ENCODE results near the gene MSH4.
"Not testable (repeated sequence)": the region's sequence is repeated elsewhere in the genome, so short reads cannot be mapped to it uniquely, and the experiment has no call there.

Gene MSH4

GRCh38 chr1:75785983-75786853 lies 10.5 kb upstream of the MSH4 start, which contains the start of gene RABGGTB:
Gene RABGGTB, plus strand, starts transcription at chr1:75786256. Its CDS starts 16 bp downstream, at chr1:75786272.
- Mint-ChIP-seq H3K36me3 (peaks cover 14% of the 10 kb centered on the region), H3K4me3 (peak within 1 kb of the TSS; percentile 99), H3K4me1 (peaks cover 36% of the 10 kb centered on the region), H3K9me3 (no peaks in the 10 kb centered on the region), H3K27me3 (no peaks in the 10 kb centered on the region), H3K27ac (peak within 1 kb of the TSS; percentile 94)
- DNase-seq (ENCODE audit: low spot score in 2 of 2) (peak; percentile 94 to 96), ATAC-seq (ENCODE audit: low read depth) (peak; percentile 81)

DNA sequence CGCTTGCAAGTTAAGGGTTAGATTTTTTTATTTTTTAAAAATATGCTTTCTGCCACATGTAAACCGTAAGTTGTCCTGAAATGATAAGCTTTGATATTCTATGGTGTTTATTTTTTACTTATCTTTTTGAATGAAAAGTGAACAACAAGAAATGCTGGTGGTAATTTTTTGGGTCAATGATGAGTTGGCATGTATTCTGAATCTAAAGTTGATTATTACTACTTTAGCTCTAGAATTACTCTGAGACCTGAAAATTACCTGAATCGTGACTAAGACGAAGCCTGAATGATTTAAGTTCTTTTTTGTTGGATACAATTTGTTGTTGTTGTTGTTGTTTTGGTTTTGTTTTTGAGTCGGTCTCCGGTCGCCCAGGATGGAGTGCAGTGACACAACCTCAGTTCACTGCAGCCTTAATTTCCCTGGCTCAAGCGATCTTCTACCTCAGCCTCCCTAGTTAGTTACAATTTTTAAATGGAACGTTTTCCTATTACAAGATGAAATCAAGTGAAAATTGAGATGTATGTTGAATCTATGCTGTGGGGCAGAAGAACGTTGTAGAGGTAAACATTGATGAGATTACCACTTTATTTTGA lies 9.7 kb upstream of the MSH4 start:
- H3K27me3 Mint-ChIP-seq: no peaks in the 10 kb centered on the region
- peaks cover 18% of the 10 kb centered on the region for H3K36me3 Mint-ChIP-seq
- H3K9me3 Mint-ChIP-seq: no peaks in the 10 kb centered on the region
- H3K4me1 Mint-ChIP-seq: peaks cover 35% of the 10 kb centered on the region
- DNase-seq (ENCODE audit: low spot score in 2 of 2) (no peak), ATAC-seq (ENCODE audit: low read depth) (no peak)
- peak overlapping the region; percentile 99 for H3K4me3 Mint-ChIP-seq
- peak overlapping the region; percentile 94 for H3K27ac Mint-ChIP-seq

DNA sequence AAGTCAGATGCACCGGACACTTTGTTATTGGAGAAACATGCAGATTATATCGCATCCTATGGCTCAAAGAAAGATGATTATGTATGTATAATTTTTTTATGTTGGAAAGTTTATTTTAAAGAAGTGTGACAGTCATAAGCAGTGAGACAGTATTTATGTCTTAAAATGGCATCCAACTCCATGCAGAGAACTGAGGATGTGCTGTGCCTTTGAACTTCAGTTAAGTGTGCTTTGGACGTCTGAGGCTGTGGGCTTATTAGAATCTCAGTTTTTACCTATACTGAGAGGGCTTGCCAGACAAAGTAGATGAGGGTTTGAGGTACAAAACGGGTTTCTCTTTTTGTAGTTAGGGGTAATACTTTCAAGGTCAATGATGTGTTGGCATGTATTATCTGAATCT lies 9.2 kb upstream of the MSH4 start:
- ATAC-seq (ENCODE audit: low read depth) (no peak), DNase-seq (ENCODE audit: low spot score in 2 of 2) (no peak)
- H3K4me1 Mint-ChIP-seq: peaks cover 35% of the 10 kb centered on the region
- no peaks in the 10 kb centered on the region for H3K27me3 Mint-ChIP-seq
- no peaks in the 10 kb centered on the region for H3K9me3 Mint-ChIP-seq
- H3K27ac Mint-ChIP-seq: peak overlapping the region; percentile 94
- H3K36me3 Mint-ChIP-seq: peaks cover 18% of the 10 kb centered on the region
- H3K4me3 Mint-ChIP-seq: peak overlapping the region; percentile 99

GRCh38 chr1:75789988-75790387 lies 6.7 kb upstream of the MSH4 start:
- ATAC-seq (ENCODE audit: low read depth): no peak

DNA sequence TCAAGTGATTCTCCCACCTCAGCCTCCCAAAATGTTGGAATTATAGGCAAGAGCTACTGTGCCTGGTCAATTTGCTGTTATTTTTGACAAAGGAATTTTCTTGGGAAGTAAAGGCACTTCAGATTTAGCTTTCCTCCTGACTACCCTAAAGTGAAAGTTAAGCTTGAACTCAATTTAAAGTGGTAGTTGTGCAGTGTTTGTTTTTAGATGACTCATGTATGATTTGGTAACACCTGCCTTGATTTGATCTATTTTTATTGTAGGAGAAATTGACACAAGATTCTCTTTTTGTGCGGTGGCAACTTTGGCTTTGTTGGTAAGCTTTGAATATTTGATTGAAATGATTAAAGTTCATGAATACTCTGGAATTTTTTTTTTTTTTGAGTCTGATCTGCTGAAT lies 5.7 kb upstream of the MSH4 start:
- peaks cover 32% of the 10 kb centered on the region for H3K36me3 Mint-ChIP-seq
- peak overlapping the region; percentile 24 for H3K4me3 Mint-ChIP-seq
- no peak for ATAC-seq (ENCODE audit: low read depth)
- peak overlapping the region; percentile 69 for H3K27ac Mint-ChIP-seq
- no peaks in the 10 kb centered on the region for H3K27me3 Mint-ChIP-seq
- H3K4me1 Mint-ChIP-seq: peaks cover 34% of the 10 kb centered on the region
- no peaks in the 10 kb centered on the region for H3K9me3 Mint-ChIP-seq
- no peak for DNase-seq (ENCODE audit: low spot score in 2 of 2)

More at GRCh38 chr1:75789988-75790387, 6.7 kb upstream of the MSH4 start:
- DNase-seq (ENCODE audit: low spot score in 2 of 2): no peak
- H3K27me3 Mint-ChIP-seq: no peaks in the 10 kb centered on the region
- H3K27ac Mint-ChIP-seq: peak overlapping the region; percentile 85
- no peaks in the 10 kb centered on the region for H3K9me3 Mint-ChIP-seq
- no peak overlapping the region for H3K4me3 Mint-ChIP-seq
- H3K4me1 Mint-ChIP-seq: peaks cover 37% of the 10 kb centered on the region
- H3K36me3 Mint-ChIP-seq: peaks cover 28% of the 10 kb centered on the region

GRCh38 chr1:75792091-75792490 lies 4.6 kb upstream of the MSH4 start:
- no peak overlapping the region for H3K27ac Mint-ChIP-seq
- H3K27me3 Mint-ChIP-seq: no peaks in the 10 kb centered on the region
- H3K36me3 Mint-ChIP-seq: peaks cover 33% of the 10 kb centered on the region
- no peak overlapping the region for H3K4me3 Mint-ChIP-seq
- ATAC-seq (ENCODE audit: low read depth): no peak
- DNase-seq (ENCODE audit: low spot score in 2 of 2): no peak
- no peaks in the 10 kb centered on the region for H3K9me3 Mint-ChIP-seq
- H3K4me1 Mint-ChIP-seq: peaks cover 33% of the 10 kb centered on the region

GRCh38 chr1:75794382-75794781 lies 2.3 kb upstream of the MSH4 start:
- no peak for DNase-seq (ENCODE audit: low spot score in 2 of 2)
- H3K4me1 Mint-ChIP-seq: peaks cover 23% of the 10 kb centered on the region
- H3K36me3 Mint-ChIP-seq: peaks cover 37% of the 10 kb centered on the region

GRCh38 chr1:75795703-75796193 lies 934 bp upstream of the MSH4 start:
- ATAC-seq (ENCODE audit: low read depth): no peak
- H3K36me3 Mint-ChIP-seq: peaks cover 34% of the 10 kb centered on the region

More at GRCh38 chr1:75794382-75794781, 2.3 kb upstream of the MSH4 start:
- no peak overlapping the region for H3K4me3 Mint-ChIP-seq
- H3K9me3 Mint-ChIP-seq: no peaks in the 10 kb centered on the region
- H3K27me3 Mint-ChIP-seq: no peaks in the 10 kb centered on the region
- no peak for ATAC-seq (ENCODE audit: low read depth)
- H3K27ac Mint-ChIP-seq: no peak overlapping the region

DNA sequence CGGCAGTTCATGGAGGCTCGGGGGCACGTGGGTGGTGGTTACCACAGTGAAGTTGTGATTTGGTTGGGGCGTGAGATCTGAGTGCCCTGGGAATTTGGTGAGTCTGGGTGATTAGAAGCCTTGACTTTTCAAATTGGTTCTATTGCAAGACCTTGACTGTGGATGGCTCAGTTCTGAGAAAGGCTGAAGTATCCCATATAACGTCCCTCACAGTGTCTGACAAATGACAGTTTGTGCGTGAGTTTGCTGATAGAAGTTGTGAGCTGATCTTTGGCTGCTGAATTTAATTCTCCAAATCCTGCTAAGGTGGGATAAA lies 549 bp downstream of the MSH4 start:
- H3K27me3 Mint-ChIP-seq: no peaks in the 10 kb centered on the region
- no peaks in the 10 kb centered on the region for H3K9me3 Mint-ChIP-seq
- no peak for ATAC-seq (ENCODE audit: low read depth)
- H3K27ac Mint-ChIP-seq: no peak overlapping the region
- no peak overlapping the region for H3K4me3 Mint-ChIP-seq
- peaks cover 11% of the 10 kb centered on the region for H3K4me1 Mint-ChIP-seq
- peaks cover 26% of the 10 kb centered on the region for H3K36me3 Mint-ChIP-seq
- DNase-seq (ENCODE audit: low spot score in 2 of 2): no peak

More at GRCh38 chr1:75795703-75796193, 934 bp upstream of the MSH4 start:
- Mint-ChIP-seq H3K9me3 (no peaks in the 10 kb centered on the region), H3K4me3 (no peak overlapping the region), H3K4me1 (peaks cover 16% of the 10 kb centered on the region), H3K27ac (peak overlapping the region; percentile 36), H3K27me3 (no peaks in the 10 kb centered on the region)
- DNase-seq (ENCODE audit: low spot score in 2 of 2): no peak

GRCh38 chr1:75797606-75798216 lies 1.0 kb downstream of the MSH4 start:
- ATAC-seq (ENCODE audit: low read depth) (no peak), DNase-seq (ENCODE audit: low spot score in 2 of 2) (no peak)
- Mint-ChIP-seq H3K4me3 (no peak overlapping the region), H3K36me3 (peaks cover 26% of the 10 kb centered on the region), H3K9me3 (no peaks in the 10 kb centered on the region), H3K4me1 (peaks cover 11% of the 10 kb centered on the region), H3K27ac (peak overlapping the region; percentile 12), H3K27me3 (no peaks in the 10 kb centered on the region)

- H3K9me3 Mint-ChIP-seq; H3K36me3 Mint-ChIP-seq; H3K27me3 Mint-ChIP-seq; ATAC-seq (ENCODE audit: low read depth); DNase-seq (ENCODE audit: low spot score in 2 of 2); H3K4me3 Mint-ChIP-seq; H3K4me1 Mint-ChIP-seq; H3K27ac Mint-ChIP-seq: not testable (repeated sequence)
These were observed 4.8 kb downstream of the MSH4 start for GRCh38 chr1:75801480-75801879.

DNA sequence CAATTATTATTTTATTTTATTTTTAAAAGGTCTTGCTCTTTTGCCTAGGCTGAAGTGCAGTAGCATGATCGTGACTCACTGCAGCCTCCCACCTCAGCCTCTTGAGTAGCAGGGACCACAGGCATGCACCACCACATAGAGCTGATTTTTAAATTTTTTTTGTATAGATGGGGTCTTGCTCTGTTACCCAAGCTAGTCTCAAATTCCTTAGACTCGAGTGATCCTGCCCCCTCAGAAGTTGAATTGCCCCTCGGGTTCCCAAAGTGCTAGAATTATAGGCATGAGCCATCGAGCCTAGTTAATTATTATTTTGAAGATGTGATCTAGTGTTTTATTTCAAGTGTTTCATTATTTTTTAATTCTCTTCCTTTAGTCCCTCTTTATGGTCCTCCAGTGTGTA lies 12.2 kb downstream of the MSH4 start:
- H3K36me3 Mint-ChIP-seq: peaks cover 1% of the 10 kb centered on the region

DNA sequence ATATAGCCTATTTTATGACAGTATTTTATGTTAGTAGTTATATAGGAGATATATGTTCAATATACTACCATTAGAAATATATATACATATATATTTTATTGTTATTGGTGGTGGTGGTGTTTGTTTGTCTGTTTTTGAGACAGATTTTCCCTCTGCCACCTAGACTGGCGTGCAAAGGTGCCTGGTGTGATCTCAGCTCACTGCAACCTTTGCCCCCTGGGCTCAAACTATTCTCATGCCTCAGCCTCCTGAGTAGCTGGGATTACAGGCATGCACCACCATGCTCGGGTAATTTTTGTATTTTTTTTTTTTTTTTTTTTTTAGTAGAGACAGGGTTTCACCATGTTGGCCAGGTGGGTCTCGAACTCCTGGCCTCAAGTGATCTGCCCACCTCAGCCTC lies 13.4 kb downstream of the MSH4 start:
- not testable (repeated sequence) for H3K9me3 Mint-ChIP-seq; H3K27me3 Mint-ChIP-seq; H3K4me1 Mint-ChIP-seq; ATAC-seq (ENCODE audit: low read depth); DNase-seq (ENCODE audit: low spot score in 2 of 2); H3K27ac Mint-ChIP-seq; H3K4me3 Mint-ChIP-seq; H3K36me3 Mint-ChIP-seq

More for the DNA sequence above, 12.2 kb downstream of the MSH4 start:
- H3K4me3 Mint-ChIP-seq: no peak overlapping the region
- DNase-seq (ENCODE audit: low spot score in 2 of 2) (no peak), ATAC-seq (ENCODE audit: low read depth) (no peak)
- H3K4me1 Mint-ChIP-seq: no peaks in the 10 kb centered on the region
- no peaks in the 10 kb centered on the region for H3K27me3 Mint-ChIP-seq
- no peak overlapping the region for H3K27ac Mint-ChIP-seq
- no peaks in the 10 kb centered on the region for H3K9me3 Mint-ChIP-seq
